DND-41 (cell line): ENCODE results near the gene BGN.

Experiments
- ATAC-seq: fragments of 200-7000 bp; cut with Tn5 transposase; 3 replicates; pipeline ENCODE4 v1.9.1; 2021; ENCODE audit warnings: low read depth; ENCODE audit not compliant: insufficient read depth
- DNase-seq: peaks from one replicate; pipeline ENCODE4 v3.0.0-alpha.2; 2020
- H2AFZ ChIP-seq: 2 replicates; pipeline ENCODE4 v1.6.0; 2012; ENCODE audit warnings: low read depth, low read length
- H3K27ac ChIP-seq: 2 replicates; pipeline ENCODE4 v1.5.1; 2012; ENCODE audit warnings: low read length, inconsistent platforms
- H3K27me3 ChIP-seq: fragments of 200-600 bp; sonication (generic); 2 replicates; pipeline ENCODE4 v1.6.0; 2012; ENCODE audit warnings: low read length, mild to moderate bottlenecking, inconsistent platforms; ENCODE audit not compliant: insufficient read depth, poor library complexity
- H3K36me3 ChIP-seq: 2 replicates; pipeline ENCODE4 v1.5.1; 2012; ENCODE audit warnings: low read length, inconsistent platforms; ENCODE audit not compliant: insufficient read depth
- H3K4me1 ChIP-seq: 2 replicates; pipeline ENCODE4 v1.5.1; 2012; ENCODE audit warnings: mild to moderate bottlenecking, low read length; ENCODE audit not compliant: insufficient read depth
- H3K4me2 ChIP-seq: 2 replicates; pipeline ENCODE4 v1.6.0; 2012; ENCODE audit warnings: mild to moderate bottlenecking, moderate library complexity, low read length, inconsistent platforms; ENCODE audit not compliant: insufficient read depth
- H3K4me3 ChIP-seq, 2 experiments: fragments of 200-600 bp in 1 of 2; shearing (Covaris generic) in 1 of 2; 2 replicates each; pipeline ENCODE4 v1.5.1; 2012 to 2016; ENCODE audit warnings: inconsistent platforms in 2 of 2, low read length in 2 of 2, mild to moderate bottlenecking in 2 of 2, low read depth in 1 of 2, moderate library complexity in 1 of 2
- H3K79me2 ChIP-seq: 2 replicates; pipeline ENCODE4 v1.6.0; 2012; ENCODE audit warnings: low read length, inconsistent platforms; ENCODE audit not compliant: insufficient read depth
- H3K9ac ChIP-seq: 2 replicates; pipeline ENCODE4 v1.6.0; 2012; ENCODE audit warnings: low read depth, mild to moderate bottlenecking, inconsistent platforms, low read length, moderate library complexity
- H3K9me3 ChIP-seq: 2 replicates; pipeline ENCODE4 v1.5.1; 2012; ENCODE audit warnings: low read length, moderate library complexity, mild to moderate bottlenecking, inconsistent platforms; ENCODE audit not compliant: insufficient read depth, severe bottlenecking
- H4K20me1 ChIP-seq: 2 replicates; pipeline ENCODE4 v1.6.0; 2012; ENCODE audit warnings: low read length; ENCODE audit not compliant: insufficient read depth
- EZH2 ChIP-seq: IDR thresholded peaks from 3 replicates; pipeline ENCODE4 v1.6.1; 2012; ENCODE audit warnings: borderline replicate concordance, low read depth, mild to moderate bottlenecking, moderate library complexity, low read length, inconsistent platforms; ENCODE audit not compliant: severe bottlenecking
- TF ChIP-seq, protein P1 (sequence below): IDR thresholded peaks from 2 replicates; pipeline ENCODE4 v1.5.1; 2012; ENCODE audit warnings: borderline replicate concordance, low read length, moderate library complexity, mild to moderate bottlenecking; ENCODE audit not compliant: poor library complexity, severe bottlenecking; ENCODE audit errors: extremely low read depth

The BGN gene

DNA sequence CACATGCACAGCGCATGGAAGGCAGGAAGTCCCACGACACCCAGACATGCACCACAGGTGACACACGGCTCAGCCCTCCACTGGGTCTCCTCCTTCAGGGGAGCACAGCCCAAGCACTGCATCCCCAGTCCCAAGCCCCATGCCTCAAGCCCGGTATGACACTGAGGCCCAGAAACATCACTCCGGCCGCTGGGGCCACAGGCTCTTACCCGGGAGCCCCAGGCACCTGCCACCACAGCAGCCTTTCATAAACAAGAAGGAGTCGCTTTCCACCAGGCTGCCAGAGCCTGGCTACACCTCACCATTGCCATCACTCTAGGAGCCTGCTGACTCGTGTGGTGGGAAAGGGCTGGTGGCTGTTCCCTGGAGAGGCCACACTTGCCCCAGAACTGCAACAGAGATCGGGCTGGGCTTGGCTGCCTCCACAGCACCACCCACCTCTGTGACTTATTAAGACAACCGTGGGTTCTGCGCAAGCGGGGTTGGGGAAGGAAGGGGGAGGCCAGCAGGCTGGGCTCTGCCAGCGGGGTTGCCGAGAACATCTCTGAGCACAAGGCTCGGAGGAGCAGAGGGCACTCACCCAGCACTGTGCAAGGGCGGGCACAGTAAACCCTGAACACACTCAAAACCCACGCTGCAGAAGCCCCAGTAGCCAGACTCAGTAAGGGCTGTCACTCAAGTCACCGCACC, 28.9 kb upstream of the BGN start:
- peaks cover 34% of the 10 kb centered on the region for H4K20me1 ChIP-seq
- H2AFZ ChIP-seq: no peak overlapping the region
- H3K4me2 ChIP-seq: no peak overlapping the region
- no peak for DNase-seq
- no peaks in the 10 kb centered on the region for H3K27me3 ChIP-seq
- peaks cover 39% of the 10 kb centered on the region for H3K36me3 ChIP-seq
- no peaks in the 10 kb centered on the region for H3K9me3 ChIP-seq
- H3K4me1 ChIP-seq: peaks cover 16% of the 10 kb centered on the region
- H3K9ac ChIP-seq: no peak overlapping the region
- no peak overlapping the region for H3K4me3 ChIP-seq
- no peak for ATAC-seq
- H3K27ac ChIP-seq: no peak overlapping the region
- no peak for TF ChIP-seq EZH2
- TF ChIP-seq, protein P1, sequence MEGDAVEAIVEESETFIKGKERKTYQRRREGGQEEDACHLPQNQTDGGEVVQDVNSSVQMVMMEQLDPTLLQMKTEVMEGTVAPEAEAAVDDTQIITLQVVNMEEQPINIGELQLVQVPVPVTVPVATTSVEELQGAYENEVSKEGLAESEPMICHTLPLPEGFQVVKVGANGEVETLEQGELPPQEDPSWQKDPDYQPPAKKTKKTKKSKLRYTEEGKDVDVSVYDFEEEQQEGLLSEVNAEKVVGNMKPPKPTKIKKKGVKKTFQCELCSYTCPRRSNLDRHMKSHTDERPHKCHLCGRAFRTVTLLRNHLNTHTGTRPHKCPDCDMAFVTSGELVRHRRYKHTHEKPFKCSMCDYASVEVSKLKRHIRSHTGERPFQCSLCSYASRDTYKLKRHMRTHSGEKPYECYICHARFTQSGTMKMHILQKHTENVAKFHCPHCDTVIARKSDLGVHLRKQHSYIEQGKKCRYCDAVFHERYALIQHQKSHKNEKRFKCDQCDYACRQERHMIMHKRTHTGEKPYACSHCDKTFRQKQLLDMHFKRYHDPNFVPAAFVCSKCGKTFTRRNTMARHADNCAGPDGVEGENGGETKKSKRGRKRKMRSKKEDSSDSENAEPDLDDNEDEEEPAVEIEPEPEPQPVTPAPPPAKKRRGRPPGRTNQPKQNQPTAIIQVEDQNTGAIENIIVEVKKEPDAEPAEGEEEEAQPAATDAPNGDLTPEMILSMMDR: no peak
- peaks cover 33% of the 10 kb centered on the region for H3K79me2 ChIP-seq

DNA sequence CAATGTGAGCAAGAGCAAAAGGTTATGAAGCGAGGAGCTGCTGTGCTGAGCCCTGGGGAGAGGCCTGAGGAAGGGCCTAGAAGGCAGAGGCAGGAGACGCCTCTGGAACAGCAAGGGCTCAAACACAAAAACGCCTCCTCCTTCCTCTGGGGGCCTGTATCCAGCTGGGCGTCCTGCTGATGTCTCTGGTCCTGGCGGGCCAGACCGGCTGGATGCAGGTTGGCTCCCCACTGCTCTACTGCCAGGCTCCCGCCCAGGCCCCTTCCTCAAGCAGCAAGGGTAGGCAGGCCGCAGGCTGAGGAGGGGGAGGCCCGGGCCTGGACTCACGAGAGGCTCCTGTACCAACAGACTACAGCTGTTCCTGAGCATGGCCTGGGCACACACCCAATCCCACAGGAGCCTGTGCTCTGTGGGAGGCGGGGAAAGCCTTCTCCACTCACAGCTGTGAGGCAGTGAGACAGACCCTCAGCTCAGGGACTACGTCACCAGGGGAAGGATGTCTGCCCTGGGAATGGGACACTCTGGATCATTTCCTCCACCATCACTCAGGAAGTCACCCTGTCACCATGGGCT, 26.7 kb upstream of the BGN start:
- Histone ChIP-seq H3K36me3 (peaks cover 27% of the 10 kb centered on the region), H2AFZ (no peak overlapping the region), H3K4me1 (peaks cover 20% of the 10 kb centered on the region), H3K9ac (no peak overlapping the region), H3K4me3 (no peak overlapping the region), H4K20me1 (peaks cover 31% of the 10 kb centered on the region), H3K27ac (no peak overlapping the region), H3K9me3 (no peaks in the 10 kb centered on the region), H3K4me2 (peak overlapping the region; percentile 92; the same call in 1 of the 2 replicates), H3K79me2 (peaks cover 33% of the 10 kb centered on the region), H3K27me3 (no peaks in the 10 kb centered on the region)
- no peak for TF ChIP-seq EZH2
- TF ChIP-seq, protein P1: no peak
- DNase-seq: no peak
- no peak for ATAC-seq

DNA sequence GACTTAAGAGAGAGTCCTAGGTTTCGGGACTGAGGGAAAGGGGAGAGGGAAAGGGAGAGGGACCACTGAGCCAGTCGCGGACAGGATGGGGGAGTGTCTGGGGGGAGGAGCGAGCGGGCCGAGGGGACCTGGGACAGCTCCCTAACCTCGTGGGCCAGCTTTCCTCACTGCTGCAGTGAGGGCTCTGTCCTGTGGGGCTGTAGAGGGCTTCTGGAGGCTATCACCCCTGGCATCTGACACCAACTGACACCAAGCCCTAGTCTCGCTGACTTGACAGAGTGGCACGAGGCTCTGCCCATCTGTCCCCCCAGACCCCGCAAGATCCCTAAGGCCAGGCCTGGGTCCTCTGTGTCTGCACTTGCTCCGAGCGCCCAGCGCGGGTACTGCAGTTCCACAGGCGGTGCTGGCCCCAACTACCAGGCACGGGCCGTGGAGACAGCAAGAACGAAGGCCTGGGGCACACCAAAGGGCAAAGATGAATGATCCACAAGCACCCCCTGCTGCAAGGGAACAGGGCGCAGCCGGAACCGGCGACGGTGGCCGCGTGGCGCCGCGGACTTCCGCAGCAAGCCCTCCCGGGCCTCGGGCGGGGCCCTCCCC, 24.9 kb upstream of the BGN start:
- H4K20me1 ChIP-seq: peaks cover 20% of the 10 kb centered on the region
- H2AFZ ChIP-seq: peak overlapping the region; percentile 67
- peaks cover 33% of the 10 kb centered on the region for H3K79me2 ChIP-seq
- TF ChIP-seq, protein P1: no peak
- TF ChIP-seq EZH2: no peak
- peak overlapping the region; percentile 69 to 97 for H3K4me3 ChIP-seq
- no peaks in the 10 kb centered on the region for H3K27me3 ChIP-seq
- peaks cover 20% of the 10 kb centered on the region for H3K4me1 ChIP-seq
- DNase-seq (peak; percentile 57), ATAC-seq (peak; percentile 44)
- no peaks in the 10 kb centered on the region for H3K9me3 ChIP-seq
- peak overlapping the region; percentile 92 for H3K4me2 ChIP-seq
- H3K9ac ChIP-seq: peak overlapping the region; percentile 76
- peaks cover 13% of the 10 kb centered on the region for H3K36me3 ChIP-seq
- peak overlapping the region; percentile 77 for H3K27ac ChIP-seq
